GM10248 (cell line): ENCODE measurements around the gene TIMM8A.
"Not testable (repeated sequence)": the region's sequence is repeated elsewhere in the genome, so short reads cannot be mapped to it uniquely, and the experiment has no call there.

Experiments
- CTCF ChIA-PET: fragments of 300-600 bp; sonication (Branson Sonifier 250); formaldehyde crosslinking; extraction: SDS; loops from one replicate; lab custom pipeline; 2021; ENCODE audit warnings: antibody characterized with exemption; lab: Yijun Ruan, JAX
- POLR2A ChIA-PET: fragments of 350-650 bp; sonication (Branson Sonifier 250); formaldehyde crosslinking; extraction: SDS; loops from one replicate; lab custom pipeline; 2020; ENCODE audit warnings: antibody characterized with exemption; lab: Yijun Ruan, JAX
- DNase-seq: peaks from one replicate; pipeline ENCODE4 v3.0.0; 2012; ENCODE audit errors: extremely low spot score
- CTCF ChIP-seq: IDR thresholded peaks from 2 replicates; pipeline ENCODE4 v1.5.1; 2012; ENCODE audit warnings: mild to moderate bottlenecking, low read depth; ENCODE audit errors: extremely low read depth, missing control alignments, control extremely low read depth

TIMM8A gene

GRCh38 chrX:101337776-101338271 is 10.7 kb downstream of the TIMM8A start:
- DNase-seq, result no peak
- TF ChIP-seq CTCF, result no peak
- POLR2A ChIA-PET, result no interaction called here
- CTCF ChIA-PET, result no interaction called here

GRCh38 chrX:101334310-101334709 is 14.2 kb downstream of the TIMM8A start:
- POLR2A ChIA-PET, CTCF ChIA-PET, DNase-seq: not testable (repeated sequence)

DNA sequence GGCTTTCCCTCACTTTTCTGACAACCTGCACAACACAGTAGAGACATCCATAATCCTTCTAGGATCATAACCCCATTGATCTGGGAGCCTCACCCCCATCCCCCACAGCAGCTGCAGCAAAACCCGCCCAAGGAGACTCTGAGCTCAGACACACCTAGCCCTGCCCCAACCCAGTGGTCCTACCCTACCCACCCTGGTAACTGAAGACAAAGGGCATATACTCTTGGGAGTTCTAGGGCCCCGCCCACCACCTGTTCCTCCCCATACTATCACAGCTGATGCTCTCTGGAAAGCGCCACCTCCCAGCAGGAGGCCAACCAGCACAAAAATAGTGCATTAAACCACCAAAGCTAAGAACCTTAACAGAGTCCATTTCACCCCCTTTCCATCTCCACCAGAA is 21.9 kb downstream of the TIMM8A start:
- CTCF ChIA-PET, POLR2A ChIA-PET, DNase-seq: not testable (repeated sequence)

DNA sequence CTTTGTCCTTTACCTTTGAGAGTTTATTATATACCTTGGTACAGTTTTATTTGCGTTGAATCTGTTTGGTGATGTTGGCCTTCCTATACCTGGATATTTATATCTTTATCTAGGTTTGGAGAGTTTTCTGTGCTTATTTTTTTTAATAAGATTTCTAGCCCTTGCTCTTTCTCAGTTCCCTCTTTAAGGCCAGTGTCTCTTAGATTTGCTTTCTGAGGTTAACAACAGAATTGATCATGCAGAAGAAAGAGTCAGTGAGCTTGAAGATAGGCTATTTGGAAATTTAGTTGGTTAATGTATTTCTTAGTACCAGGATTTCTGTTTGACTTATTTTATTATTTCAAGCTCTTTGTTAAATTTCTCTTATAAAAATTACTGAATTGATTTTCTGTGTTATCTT is 44.8 kb downstream of the TIMM8A start:
- CTCF ChIA-PET, result no interaction called here
- TF ChIP-seq CTCF, result no peak
- no peak for DNase-seq
- POLR2A ChIA-PET, result no interaction called here
